Measurements from ENCODE around the gene URI1. TPM values are rescaled to one million over a fixed set of nuclear protein-coding genes. Genes with fewer than 3 reads are reported as not detected.

URI1 gene
- polyA plus RNA-seq, 1 of the 3 experiments (the other 2 are of a cell fraction): 32.4 TPM

DNA sequence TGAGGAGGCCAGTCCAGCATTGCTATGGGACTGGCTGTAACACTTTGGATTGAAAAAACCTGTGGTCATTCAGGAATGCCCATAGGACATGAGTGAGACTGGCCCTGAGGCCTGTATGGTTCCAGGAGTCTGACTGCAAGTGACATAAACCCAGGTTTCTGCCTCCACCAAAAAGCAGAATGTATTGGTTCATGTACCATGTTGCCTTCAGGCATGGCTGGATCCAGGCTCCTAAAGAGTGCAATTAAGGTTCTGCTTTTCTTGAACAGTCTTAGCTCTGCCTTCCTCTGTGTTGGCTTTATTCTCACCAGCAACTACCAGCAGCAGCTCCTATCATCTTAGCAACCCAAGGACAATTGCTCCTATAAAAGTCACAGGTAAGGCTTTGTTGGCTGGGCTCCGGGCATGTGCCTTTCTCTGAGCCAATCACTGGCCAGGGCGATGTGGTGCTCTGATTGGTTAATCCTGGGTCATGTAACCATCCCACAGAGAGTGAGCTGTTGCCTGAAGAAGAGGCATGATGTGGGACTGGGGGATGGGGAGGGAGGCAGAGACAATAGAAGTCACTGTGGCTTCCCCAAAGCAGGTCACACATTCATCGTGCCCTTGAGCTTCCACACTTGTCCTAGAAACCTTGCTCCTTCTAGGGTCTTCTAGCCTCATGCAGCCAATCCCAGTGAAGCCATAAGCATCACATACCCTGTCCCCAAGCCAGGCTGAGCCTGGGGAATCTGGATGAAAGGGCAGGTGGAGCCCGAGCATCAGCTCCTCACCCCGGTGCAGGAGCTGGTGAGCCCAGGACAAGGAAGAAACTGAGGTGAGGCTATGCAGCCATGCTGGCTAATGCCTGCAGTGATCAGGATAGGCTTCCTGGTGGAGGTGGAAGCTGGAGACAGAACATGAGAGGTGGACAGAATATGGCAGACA lies 123.9 kb downstream of the URI1 start:
- H3K9me3 ChIP-seq: no peaks in the 10 kb centered on the region
- DNase-seq: peak; percentile 16
- no peaks in the 10 kb centered on the region for H3K9me2 ChIP-seq
- H3K4me1 ChIP-seq (ENCODE audit: control insufficient read depth in 1 of 2, insufficient read depth in 2 of 2, low read depth in 1 of 2, low read length in 1 of 2): peaks cover 0 to 14% of the 10 kb centered on the region in 2 experiments; a peak in 1 of 4 replicates
- no peak overlapping the region for H3K4me2 ChIP-seq
- no peak overlapping the region for H2AFZ ChIP-seq (ENCODE audit: low read depth)
- ChIA-PET CTCF (interaction anchor here (1.0 to 1.6 kb wide), 3 partner anchors 10 to 600 kb away, joined by 3 to 4 read pairs (median 4); no protein-coding TSS in a partner anchor), POLR2A (no interaction called here)
- H3K4me3 ChIP-seq (ENCODE audit: low read depth in 2 of 2, low read length in 1 of 2): no peak overlapping the region
- H3F3A ChIP-seq (replicated peaks; ENCODE audit: insufficient read depth): no peaks in the 10 kb centered on the region
- H3K79me2 ChIP-seq (ENCODE audit: insufficient read depth): no peaks in the 10 kb centered on the region
- H3K9ac ChIP-seq: no peak overlapping the region
- H3K27me3 ChIP-seq (ENCODE audit: insufficient read depth): no peaks in the 10 kb centered on the region
- H3K36me3 ChIP-seq (replicated peaks in 1 of 2; ENCODE audit: control insufficient read depth in 1 of 2, insufficient read depth in 2 of 2, low read length in 1 of 2): no peaks in the 10 kb centered on the region
- H3K27ac ChIP-seq (ENCODE audit: low read depth in 2 of 2, low read length in 1 of 2): no peak overlapping the region
- WGBS (ENCODE audit: low lambda C conversion rate): 54% methylated on average over 4 of the region's 5 CpGs
- no peaks in the 10 kb centered on the region for H4K20me1 ChIP-seq (ENCODE audit: insufficient read depth)
- TF ChIP-seq MXI1 (IDR thresholded peaks at IDR 0.05; ENCODE audit: low read depth, low read length): no peak
- TF ChIP-seq SIN3A (IDR thresholded peaks at IDR 0.05; ENCODE audit: borderline replicate concordance, low read depth, low read length): no peak
- TF ChIP-seq EZH2phosphoT487 (IDR thresholded peaks at IDR 0.05; ENCODE audit: borderline replicate concordance, low read depth): no peak
- no peak for TF ChIP-seq NRF1 (IDR thresholded peaks at IDR 0.05; ENCODE audit: low read depth, low read length)
- TF ChIP-seq, protein P1, sequence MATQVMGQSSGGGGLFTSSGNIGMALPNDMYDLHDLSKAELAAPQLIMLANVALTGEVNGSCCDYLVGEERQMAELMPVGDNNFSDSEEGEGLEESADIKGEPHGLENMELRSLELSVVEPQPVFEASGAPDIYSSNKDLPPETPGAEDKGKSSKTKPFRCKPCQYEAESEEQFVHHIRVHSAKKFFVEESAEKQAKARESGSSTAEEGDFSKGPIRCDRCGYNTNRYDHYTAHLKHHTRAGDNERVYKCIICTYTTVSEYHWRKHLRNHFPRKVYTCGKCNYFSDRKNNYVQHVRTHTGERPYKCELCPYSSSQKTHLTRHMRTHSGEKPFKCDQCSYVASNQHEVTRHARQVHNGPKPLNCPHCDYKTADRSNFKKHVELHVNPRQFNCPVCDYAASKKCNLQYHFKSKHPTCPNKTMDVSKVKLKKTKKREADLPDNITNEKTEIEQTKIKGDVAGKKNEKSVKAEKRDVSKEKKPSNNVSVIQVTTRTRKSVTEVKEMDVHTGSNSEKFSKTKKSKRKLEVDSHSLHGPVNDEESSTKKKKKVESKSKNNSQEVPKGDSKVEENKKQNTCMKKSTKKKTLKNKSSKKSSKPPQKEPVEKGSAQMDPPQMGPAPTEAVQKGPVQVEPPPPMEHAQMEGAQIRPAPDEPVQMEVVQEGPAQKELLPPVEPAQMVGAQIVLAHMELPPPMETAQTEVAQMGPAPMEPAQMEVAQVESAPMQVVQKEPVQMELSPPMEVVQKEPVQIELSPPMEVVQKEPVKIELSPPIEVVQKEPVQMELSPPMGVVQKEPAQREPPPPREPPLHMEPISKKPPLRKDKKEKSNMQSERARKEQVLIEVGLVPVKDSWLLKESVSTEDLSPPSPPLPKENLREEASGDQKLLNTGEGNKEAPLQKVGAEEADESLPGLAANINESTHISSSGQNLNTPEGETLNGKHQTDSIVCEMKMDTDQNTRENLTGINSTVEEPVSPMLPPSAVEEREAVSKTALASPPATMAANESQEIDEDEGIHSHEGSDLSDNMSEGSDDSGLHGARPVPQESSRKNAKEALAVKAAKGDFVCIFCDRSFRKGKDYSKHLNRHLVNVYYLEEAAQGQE (IDR thresholded peaks at IDR 0.05; ENCODE audit: low read depth, low read length): no peak

Small RNAs within 50 kb of the gene (small RNA-seq; reads per million reads assigned to genes)
- 0 reads per million in 7 experiments for gene AC008798.1
- 0 reads per million in 7 experiments for gene TAF9P3

Other genes starting within 250 kb of the URI1 start
- gene C19orf12, start 227.0 kb upstream of the URI1 start, polyA plus RNA-seq (2012; rRNA removed): 26.4 and 30.5 TPM in 2 replicates
- 8.9 and 9.0 TPM in 2 replicates for gene CCNE1, start 130.2 kb upstream of the URI1 start, polyA plus RNA-seq (2012; rRNA removed)

All from SK-N-SH (cell line).